ENCODE data around the gene BTD. TPM values are rescaled to one million over a fixed set of nuclear protein-coding genes. Genes with fewer than 3 reads are reported as not detected.

BTD gene
- total RNA-seq, result 10 to 100 TPM; 44.3 to 87.6 (median 58.7) TPM

- no peak for TF ChIP-seq CTCF (IDR thresholded peaks at IDR 0.05; ENCODE audit: low read depth)
Observed at GRCh38 chr3:15601399-15602145, at the start of gene BTD, which contains the start of gene HACL1. Gene BTD, plus strand, starts transcription at chr3:15601745. Its CDS starts 33,695 bp downstream, at chr3:15635440. Gene HACL1, minus strand, starts transcription at chr3:15601569. Its CDS starts 106 bp downstream, at chr3:15601463.

- TF ChIP-seq CTCF (IDR thresholded peaks at IDR 0.05; ENCODE audit: low read depth), result no peak
Observed at GRCh38 chr3:15551902-15552301, 49.6 kb upstream of the BTD start.

GRCh38 chr3:15553749-15554148 is 47.8 kb upstream of the BTD start:
- no peak for TF ChIP-seq CTCF (IDR thresholded peaks at IDR 0.05; ENCODE audit: low read depth)

- TF ChIP-seq CTCF (IDR thresholded peaks at IDR 0.05; ENCODE audit: low read depth), result no peak
Observed at GRCh38 chr3:15556512-15556911, 45.0 kb upstream of the BTD start.

GRCh38 chr3:15557511-15557946 is 44.0 kb upstream of the BTD start:
- no peak for TF ChIP-seq CTCF (IDR thresholded peaks at IDR 0.05; ENCODE audit: low read depth)

- TF ChIP-seq CTCF (IDR thresholded peaks at IDR 0.05; ENCODE audit: low read depth), result no peak
Observed at GRCh38 chr3:15558581-15558980, 43.0 kb upstream of the BTD start.

- TF ChIP-seq CTCF (IDR thresholded peaks at IDR 0.05; ENCODE audit: low read depth), result no peak
Observed at GRCh38 chr3:15562560-15562959, 39.0 kb upstream of the BTD start.

Measured in subcutaneous adipose tissue (tissue), 4 donors.